ENCODE measurements around the gene M1AP.
"Not testable (repeated sequence)": the region's sequence is repeated elsewhere in the genome, so short reads cannot be mapped to it uniquely, and the experiment has no call there.

M1AP gene

DNA sequence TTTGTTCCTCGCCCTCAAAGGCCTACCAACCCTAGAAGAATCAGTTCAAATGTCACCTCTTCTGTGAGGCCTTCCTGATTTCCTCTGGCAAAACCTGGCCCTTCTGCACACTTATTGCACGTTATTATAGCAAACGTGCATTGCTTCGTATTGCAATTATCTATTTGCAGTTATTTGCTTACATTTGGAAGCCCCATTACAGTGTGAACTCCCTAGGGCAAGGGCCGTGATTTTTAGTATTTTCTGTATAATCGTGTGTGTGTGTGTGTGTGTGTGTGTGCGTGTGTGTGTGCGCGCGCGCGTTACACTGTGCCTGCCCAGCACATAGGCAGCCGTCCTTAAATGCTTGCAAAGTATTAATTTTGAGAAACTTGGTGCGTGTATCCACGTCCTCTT, 5.5 kb upstream of the M1AP start:
- no peak for DNase-seq

DNA sequence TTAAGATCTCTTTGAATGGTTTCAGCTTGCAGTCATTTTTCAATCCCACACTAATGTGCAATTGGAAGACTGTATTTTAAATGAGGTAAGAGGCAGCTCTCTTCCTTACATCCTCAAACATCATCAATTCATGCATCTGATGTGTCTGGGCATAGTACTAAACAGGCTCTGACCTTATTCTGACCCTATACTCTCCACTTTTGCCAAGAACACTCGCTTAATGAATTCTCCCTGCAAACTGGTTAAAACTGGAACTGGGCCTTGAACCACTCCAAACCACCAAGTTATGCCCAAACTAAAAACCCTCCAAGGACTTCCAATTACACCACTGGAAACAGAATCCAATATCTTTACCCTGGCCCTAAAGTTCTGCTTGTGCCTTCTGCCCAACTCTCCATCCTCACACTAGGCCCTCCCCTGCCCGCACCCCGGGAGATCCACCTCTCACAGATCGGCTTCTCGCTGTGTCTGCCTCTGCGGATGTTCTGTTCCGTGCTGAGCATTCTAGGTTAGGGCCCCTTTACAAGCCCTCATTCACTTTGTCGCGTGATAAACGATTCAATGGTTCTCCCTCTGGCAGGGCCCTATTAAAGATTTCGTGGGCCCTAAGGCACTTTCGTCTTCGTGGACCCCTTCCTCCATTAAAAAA, 1.2 kb downstream of the M1AP start:
- no peak for DNase-seq

DNA sequence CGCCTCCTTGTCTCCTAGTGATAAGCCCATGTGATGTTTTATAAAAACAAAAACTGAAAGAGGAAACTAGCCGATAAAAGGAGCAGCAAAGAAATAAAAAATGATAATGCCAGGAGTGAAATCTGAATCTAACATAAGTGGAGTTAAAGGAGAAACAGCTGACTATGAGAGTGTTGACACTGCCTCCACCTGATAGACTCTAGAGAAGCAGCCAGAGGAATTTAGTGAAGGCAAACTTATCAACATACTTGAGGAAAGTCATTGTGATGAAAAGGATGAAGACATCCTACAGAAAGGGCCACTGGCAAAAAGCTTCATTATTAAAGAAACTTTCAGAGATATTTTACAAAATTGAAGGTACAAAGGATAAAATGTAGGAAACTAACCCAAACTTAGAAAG, 1.9 kb downstream of the M1AP start:
- DNase-seq = no peak

DNA sequence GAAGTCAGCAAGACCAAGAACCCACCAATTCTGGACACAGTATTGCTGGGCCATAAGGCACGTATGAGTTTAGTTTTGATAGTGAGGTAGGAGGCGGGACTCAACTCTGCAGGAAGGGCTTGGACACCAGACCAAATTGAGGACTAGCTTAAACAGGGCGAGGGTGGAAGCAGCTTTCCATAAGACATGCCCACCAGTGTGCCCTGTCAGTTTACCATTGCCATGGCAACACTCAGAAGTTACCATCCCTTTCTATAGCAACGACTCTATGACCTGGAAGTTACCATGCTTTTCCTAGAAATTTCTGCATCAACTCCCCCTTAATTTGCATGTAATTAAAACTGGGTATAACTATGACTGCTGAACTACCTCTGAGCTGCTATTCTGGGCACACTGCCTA, 2.8 kb downstream of the M1AP start:
- DNase-seq = no peak

DNA sequence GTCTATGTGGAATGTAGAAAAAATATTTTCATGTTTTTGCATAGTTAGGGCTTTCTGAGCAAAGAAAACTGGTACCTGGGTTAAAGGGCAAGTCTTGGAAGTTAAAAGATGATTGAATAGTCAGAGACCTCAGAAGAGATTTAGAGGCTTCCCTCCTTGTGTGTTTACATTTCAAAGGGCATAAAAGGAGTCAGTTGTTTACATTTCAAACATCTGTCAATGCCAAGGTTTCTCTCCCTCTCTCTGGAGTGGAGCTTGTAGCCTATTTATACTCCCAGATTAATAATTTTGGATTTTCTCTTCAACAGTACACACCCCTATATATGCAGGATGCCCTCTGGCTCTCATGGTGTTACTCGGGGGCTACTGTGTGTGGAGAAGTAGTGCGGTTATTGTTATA, 8.6 kb downstream of the M1AP start:
- no peak for DNase-seq

DNA sequence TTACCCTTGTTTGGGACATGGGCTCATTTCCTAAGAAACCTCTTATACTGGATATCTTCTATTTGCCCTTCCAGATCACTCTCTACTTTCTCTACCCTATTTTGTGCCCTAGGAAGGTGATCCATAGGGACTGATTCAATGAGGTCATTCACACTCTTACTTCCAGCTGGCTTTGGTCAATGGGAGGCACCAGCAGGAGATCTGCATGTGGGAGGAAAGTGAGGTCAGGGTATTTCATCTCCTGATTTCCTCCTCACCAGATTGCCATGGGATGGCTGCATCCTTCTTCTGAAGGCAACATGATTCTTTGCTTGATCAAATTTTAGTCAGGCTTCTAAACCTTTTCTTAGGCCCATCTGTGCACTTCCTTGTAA, 15.2 kb downstream of the M1AP start:
- DNase-seq = no peak

DNA sequence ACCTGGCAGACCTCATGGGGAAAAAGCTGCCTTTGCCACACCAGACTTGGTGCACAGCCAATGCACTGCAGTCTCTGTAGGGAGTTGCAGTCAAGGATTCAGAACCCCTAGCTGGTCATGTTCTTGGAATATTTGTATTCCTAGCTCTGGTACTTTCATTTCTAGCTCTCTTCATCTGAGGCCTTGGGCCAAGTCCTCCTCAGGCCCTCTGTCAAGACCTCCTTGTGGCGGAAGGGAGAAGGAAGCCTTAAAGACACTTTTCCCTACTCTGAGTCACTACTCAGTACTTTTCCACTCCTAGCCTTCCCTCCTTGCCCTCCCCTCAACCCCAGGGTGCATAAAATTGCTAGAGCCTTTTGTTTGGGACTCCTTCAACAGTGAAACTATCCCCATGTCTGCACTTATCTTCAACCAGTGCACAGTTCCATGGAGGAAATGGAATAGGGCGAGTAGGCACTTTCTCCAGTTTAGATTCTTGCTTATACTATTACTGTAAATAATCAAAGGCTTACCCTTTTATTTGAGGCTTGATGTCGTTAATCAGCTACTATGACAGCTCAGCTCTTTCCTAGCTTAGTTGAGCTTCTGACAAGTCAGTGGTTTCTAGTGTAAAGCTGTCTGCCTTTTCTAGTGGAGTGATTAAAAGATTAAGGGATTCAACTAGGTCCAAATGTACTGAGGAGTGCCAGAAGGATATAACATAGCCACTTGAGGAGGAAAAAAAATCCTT, 15.8 kb downstream of the M1AP start:
- no peak for DNase-seq

DNA sequence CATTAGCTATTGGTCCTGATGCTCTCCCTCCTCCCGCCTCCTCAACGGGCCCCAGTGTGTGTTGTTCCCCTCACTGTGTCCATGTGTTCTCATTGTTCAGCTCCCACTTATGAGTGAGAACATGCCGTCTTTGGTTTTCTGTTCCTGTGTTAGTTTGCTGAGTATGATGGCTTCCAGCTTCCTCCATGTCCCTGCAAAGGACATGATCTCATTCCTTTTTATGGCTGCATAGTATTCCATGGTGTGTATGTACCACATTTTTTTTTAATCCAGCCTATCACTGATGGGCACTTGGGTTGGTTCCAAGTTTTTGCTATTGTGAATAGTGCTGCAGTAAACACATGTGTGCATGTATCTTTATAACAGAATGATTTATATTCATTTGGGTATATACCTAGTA, 17.7 kb downstream of the M1AP start:
- not testable (repeated sequence) for DNase-seq

DNA sequence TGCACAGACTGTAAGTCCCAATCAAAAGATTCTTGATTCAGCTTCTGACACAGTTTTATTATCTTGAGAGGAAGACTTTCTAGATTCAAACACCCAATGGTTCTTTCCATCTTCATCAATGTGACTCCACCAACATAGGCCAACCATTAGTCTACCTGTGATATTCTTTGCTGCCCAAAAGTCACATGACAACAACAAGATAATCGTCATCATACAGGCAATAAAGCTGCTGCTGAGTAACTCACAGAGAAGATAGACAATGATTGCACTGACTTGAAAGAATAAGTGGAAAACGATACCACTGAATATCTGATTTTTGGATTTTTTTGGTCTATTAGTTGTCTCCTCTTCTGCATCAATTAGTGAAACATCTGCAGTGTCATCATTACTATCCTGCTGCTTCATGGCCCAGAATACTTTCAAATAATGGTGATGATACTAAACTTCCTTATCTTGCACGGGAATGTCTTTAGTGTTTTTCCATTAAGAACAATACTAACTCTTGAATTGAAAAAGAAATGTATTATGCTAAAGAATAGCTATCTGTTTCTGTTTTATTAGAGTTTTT, 19.5 kb downstream of the M1AP start:
- DNase-seq = no peak

DNA sequence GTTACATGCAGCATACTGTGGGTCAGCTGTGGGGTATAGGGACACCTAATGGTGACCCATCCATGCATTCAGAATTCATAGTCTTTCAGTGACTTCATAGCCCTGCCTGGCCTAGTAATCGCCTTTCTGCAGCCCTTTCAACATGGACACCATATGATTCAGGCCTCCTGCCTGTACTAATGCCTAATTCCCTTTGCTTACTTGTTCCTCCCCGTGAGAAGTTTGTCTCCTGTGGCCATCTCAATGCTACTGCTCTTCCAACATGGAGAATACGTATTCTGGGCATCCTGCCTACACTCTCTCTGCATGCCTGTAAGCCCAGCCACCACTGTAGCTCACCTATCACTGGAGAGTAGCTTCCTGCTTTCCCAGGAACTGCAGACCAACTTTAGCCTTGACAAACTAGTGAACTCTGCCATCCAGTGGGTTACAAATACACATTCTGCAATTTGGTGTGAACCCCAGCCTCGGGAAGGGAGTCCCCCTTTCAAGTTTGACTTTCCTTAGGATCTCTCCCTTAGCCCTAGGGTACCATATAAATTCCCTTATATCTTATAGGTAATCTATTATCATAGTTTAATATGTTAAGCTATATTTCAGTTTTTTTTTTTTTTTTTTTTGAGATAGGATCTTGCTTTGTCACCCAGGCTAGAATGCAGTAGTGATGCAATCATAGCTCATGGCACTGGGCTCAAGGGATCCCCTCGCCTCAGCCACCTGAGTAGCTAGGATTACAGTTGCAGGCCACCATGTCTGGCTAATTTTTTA, 22.3 kb downstream of the M1AP start:
- no peak for DNase-seq

DNA sequence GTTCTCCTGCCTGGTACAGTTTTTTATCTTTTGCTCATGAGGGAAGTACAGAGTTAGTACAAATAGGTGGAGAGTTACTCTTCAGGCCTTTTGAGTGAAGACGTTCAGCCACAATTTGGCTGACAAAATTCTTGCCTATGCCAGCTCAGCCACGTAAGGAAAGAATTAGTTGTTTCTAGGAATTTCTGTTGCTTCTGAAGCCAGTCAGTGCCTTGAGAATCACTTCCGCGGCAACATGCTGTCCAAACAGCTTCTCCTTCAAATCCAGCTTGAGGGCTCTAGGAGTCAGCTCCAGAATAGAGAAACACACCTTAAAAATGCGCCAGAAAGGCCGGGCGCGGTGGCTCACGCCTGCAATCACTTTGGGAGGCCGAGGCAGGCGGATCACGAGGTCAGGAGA, 27.5 kb downstream of the M1AP start:
- DNase-seq = no peak

DNA sequence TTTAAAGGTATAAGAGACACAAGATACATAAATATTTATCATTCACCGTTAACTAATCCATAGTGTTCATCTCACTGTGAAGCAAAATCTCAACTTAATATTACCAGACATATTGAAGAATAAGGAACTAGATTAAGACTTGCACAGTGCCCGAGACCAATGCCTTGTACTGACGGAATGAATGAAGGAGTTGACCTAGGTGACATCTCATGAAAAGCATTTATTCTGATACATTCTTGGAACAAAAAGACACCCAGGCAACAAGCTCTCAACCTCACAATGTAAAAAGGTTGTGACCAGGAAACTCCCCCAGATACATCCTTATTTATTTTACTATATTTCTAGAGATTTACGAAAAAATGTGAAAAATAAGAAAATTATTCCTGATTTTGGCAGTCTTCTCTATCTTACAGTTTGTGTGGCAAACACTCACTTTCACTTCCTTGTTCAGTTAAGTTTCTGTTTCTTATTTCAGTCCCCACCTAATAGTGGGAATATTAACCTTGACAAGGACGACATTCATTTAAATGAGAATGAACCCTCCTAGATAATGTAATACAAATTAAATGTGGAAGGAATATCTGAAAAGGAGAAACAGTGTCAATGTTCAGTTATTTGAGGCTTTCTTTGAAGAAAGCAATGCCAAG, 28.4 kb downstream of the M1AP start:
- DNase-seq = no peak

DNA sequence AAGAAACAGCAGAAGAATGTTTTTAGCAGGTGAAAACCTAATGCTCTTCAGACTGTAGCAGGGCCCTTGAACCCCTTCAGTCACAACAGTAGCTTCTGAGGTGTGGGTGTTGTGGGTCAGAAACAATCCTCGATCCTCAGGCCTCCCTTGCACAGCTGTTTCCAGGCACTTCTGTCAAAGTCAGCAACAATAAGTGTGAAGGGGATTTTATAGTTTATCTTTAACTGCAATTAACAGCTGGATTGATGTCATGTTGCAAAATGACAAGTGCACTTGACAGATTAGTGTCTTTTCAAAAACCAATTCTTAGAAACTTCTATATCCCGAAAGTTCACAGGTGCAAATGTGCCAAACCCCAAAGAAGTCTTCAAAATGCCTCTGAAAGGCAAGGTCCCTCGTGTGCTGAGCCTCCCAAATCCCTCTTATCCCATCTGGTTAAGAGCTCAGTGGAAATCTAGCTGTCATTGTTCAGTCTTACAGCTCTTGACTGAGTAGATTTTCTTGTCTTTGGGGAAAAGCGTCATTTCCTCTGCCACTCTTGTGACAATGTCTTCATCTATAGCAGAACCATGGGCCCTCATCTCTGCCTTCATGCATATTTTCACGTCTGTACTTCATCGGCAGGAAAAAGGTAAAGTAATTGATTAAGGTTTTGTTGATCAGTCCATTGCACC, 29.6 kb downstream of the M1AP start:
- DNase-seq = no peak

DNA sequence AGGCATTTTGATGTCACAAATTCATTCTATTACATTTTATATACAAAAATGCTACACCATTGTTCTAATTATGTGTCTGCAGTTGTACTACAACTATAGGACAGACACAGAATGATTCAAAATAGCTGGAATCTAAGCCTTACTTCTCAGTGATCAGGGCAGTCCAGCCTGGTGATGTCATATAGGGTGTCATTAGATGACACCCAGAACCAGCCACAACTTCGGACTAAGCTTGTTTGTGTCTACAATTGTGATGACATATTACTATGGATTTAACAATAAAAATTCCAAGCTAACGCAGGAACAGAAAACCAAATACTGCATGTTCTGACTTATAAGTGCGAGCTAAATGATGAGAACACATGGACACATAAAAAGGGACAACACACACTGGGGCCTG, 31.0 kb downstream of the M1AP start:
- no peak for DNase-seq

DNA sequence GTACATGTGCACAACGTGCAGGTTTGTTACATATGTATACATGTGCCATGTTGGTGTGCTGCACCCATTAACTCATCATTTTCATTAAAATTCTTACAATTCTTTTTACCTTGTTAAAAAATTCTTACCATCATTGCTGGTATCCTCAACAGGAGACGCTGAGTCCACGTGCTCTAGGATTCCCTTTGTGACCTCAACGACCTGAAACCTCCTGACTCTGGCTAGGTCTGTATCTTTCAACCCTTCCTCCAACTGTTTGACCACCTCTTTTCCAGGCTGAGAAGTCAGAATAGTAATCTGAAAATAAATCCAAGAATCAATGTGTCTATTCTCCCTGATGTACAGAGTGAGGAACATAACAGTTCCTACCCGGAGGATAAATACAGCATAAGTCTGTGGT, 41.2 kb downstream of the M1AP start:
- DNase-seq = no peak

DNA sequence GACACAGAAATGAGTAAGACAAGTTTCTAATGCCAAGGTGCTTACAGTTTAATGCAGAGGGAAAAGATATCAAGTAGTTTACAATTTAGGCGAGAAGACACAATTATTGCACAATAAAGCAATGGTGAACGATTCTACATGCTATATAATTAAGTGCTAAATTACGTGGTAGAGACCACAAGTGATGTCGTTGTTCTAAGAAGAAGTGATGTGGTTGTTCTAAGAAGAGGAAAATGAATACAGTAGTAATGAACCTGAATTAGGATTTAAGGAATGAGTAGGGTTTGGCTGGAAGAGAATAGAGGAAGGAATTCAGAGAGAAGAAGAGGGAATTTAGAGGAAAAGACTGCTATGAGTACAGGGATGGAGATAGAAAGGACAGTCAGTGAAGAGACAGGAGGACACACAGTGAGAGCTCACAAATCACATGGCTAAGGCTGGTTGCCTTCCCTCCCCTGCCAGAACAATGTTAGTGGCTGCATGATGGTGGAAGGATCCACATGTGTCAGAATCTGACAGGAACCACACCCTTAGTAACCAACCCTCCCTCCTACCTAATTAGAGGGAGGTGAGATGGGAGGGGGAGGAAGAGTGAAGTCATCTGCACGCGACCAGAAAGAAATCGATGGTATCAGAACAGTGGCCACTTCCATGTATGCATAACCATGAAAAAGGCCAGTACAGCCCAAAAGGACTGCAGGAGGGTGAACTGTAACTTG, 44.7 kb downstream of the M1AP start:
- no peak for DNase-seq

DNA sequence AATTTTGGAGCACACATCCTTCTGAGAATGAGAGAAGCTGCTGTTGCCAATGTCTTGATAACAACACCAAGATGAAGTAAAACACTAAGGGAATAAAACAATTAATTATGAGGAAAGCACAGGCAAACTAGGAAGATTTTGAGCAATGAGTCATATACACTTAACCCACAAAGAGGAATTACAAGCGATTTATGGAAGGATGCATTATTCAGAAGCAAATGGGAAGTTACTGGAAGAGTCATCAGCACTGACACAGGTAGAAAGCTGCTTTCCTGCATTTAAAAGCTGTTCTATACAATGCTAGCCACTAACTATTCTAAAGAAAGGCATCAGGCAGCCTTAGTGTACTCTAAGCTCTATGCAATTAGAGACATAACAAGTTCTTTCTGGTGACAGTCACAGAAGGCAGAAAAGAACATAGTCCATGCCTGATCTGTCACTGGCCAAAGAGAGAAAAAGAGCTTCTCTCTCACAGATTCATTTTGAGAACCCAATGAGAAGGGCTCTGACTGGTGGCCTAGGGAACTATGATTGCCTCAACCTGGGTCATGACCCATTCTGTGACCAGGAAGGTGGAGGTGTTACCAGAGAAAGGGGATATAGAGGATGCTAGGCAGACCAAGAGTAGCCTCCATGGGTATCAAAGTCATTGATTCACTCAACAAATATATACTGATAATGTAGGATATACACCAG, 45.4 kb downstream of the M1AP start:
- no peak for DNase-seq

DNA sequence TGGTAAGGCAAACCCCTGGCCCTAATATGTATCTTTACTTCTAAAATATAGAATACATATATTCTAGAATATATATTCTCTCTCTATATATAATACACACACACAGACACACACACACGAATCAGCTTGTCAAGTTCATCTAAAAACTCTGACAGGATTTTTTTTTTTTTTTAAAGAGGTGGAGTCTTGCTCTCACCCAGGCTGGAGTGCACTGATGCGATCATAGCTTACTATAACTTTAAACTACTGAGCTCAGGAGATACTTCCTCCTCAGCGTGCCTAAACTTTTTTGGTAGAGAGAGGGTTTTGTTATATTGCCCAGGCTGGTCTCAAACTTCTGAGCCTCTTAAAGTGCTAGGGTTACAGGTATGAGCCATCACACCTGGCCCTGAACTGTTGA, 48.5 kb downstream of the M1AP start:
- DNase-seq = no peak

DNA sequence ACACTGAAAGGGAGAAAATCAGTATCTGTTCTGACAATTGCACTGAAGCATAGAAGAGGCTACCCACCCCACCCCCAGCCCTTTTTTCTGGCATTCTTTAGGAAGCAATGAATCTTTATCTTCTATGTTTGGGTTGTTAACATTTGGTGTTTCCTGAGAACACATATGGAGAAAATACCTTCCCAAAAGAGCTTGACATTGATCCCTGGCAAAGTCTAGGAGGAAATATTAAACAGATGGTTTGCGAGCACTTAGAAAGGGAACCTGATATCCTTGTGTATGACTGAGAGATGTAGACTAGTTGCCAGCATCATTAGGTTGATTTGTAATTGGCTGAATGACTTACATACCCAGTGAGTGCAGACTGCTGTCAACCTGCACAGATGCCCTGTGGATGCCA, 50.7 kb downstream of the M1AP start:
- DNase-seq = no peak

DNA sequence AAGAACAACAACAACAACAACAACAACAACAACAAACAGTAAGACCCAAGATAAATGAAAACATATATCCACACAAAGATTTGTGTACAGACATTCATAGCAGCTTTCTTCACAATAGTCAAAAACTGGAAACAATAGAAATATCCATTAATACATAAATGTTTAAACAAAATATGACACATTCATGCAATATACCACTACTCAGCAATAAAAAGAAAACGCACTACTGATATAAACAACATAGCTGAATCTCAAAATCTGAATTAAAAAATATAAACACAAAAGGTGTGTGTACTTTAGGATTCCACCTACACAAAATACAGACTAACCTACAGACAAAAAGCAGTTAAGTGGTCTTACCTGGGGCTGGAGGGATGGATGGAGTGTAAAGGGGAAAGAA, 51.5 kb downstream of the M1AP start:
- DNase-seq = no peak
